Measurements from ENCODE around the gene LGALS9C. TPM values are rescaled to one million over a fixed set of nuclear protein-coding genes. Genes with fewer than 3 reads are reported as not detected.
"Not testable (repeated sequence)": the region's sequence is repeated elsewhere in the genome, so short reads cannot be mapped to it uniquely, and the experiment has no call there.

Gene LGALS9C
- total RNA-seq, 1 experiment from 2014 or later, result 1.9 TPM

GRCh38 chr17:18503221-18503620 is 26.6 kb downstream of the LGALS9C start:
- POLR2A ChIA-PET (ENCODE audit: unreplicated experiment); H3K27me3 ChIP-seq (ENCODE audit: insufficient read depth, low read depth); H3K4me1 ChIP-seq (replicated peaks; ENCODE audit: insufficient read depth); H3K36me3 ChIP-seq (ENCODE audit: low read depth); CTCF ChIA-PET; H3F3A ChIP-seq (ENCODE audit: insufficient read depth, low read depth); H3K4me2 ChIP-seq; H3K27ac ChIP-seq; H3K9me2 ChIP-seq (ENCODE audit: insufficient read depth); H3K4me3 ChIP-seq; H4K20me1 ChIP-seq (ENCODE audit: insufficient read depth); intact Hi-C loops (cut with micrococcal nuclease; ENCODE audit: unreplicated experiment); H3K9me3 ChIP-seq (ENCODE audit: insufficient read depth, low read depth); H2AFZ ChIP-seq; BruUV-seq (replicated peaks); H3K79me2 ChIP-seq (ENCODE audit: low read depth): not testable (repeated sequence)
- DNase-seq, result peak in 1 of 2 experiments; percentile 29

GRCh38 chr17:18507729-18508128 is 31.1 kb downstream of the LGALS9C start:
- H3K4me1 ChIP-seq (replicated peaks; ENCODE audit: insufficient read depth); H3K9me2 ChIP-seq (ENCODE audit: insufficient read depth); H3K9me3 ChIP-seq (ENCODE audit: insufficient read depth, low read depth); BruUV-seq (replicated peaks); H3K27me3 ChIP-seq (ENCODE audit: insufficient read depth, low read depth); H3K4me3 ChIP-seq; DNase-seq; H4K20me1 ChIP-seq (ENCODE audit: insufficient read depth); H3F3A ChIP-seq (ENCODE audit: insufficient read depth, low read depth); H3K36me3 ChIP-seq (ENCODE audit: low read depth); H3K79me2 ChIP-seq (ENCODE audit: low read depth); H3K27ac ChIP-seq; H3K4me2 ChIP-seq; H2AFZ ChIP-seq; CTCF ChIA-PET; POLR2A ChIA-PET (ENCODE audit: unreplicated experiment); intact Hi-C loops (cut with micrococcal nuclease; ENCODE audit: unreplicated experiment): not testable (repeated sequence)

- DNase-seq; H3K27me3 ChIP-seq (ENCODE audit: insufficient read depth, low read depth); H3K27ac ChIP-seq; POLR2A ChIA-PET (ENCODE audit: unreplicated experiment); H3K36me3 ChIP-seq (ENCODE audit: low read depth); H3K4me3 ChIP-seq; H3K9me2 ChIP-seq (ENCODE audit: insufficient read depth); H3K4me1 ChIP-seq (replicated peaks; ENCODE audit: insufficient read depth); intact Hi-C loops (cut with micrococcal nuclease; ENCODE audit: unreplicated experiment); H3F3A ChIP-seq (ENCODE audit: insufficient read depth, low read depth); H3K9me3 ChIP-seq (ENCODE audit: insufficient read depth, low read depth); BruUV-seq (replicated peaks); CTCF ChIA-PET; H4K20me1 ChIP-seq (ENCODE audit: insufficient read depth); H3K79me2 ChIP-seq (ENCODE audit: low read depth); H2AFZ ChIP-seq; H3K4me2 ChIP-seq: not testable (repeated sequence)
Observed at GRCh38 chr17:18508667-18509066, 32.1 kb downstream of the LGALS9C start.

DNA sequence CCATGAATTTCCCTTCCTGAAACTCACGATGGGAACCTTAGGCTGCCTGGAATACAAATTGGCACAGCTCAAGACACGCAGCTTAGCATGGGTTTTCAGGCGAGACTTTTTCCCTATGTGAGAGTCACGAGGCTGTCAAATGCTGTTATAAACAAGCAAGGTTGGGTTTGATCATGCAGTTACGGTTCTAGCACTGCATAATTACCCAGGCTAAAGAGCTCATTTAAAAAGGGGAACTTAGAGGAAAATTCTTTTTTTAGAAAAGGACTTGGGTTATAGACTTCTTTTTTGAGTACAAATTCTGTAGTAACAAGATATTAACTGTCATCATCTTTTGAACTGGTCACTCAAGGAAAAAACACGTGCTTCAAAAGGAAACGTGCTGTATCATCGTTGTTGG is 44.5 kb downstream of the LGALS9C start:
- H3K9me2 ChIP-seq (ENCODE audit: insufficient read depth); H2AFZ ChIP-seq; H3K36me3 ChIP-seq (ENCODE audit: low read depth); H3K4me1 ChIP-seq (replicated peaks; ENCODE audit: insufficient read depth); CTCF ChIA-PET; POLR2A ChIA-PET (ENCODE audit: unreplicated experiment); H3F3A ChIP-seq (ENCODE audit: insufficient read depth, low read depth); DNase-seq; BruUV-seq (replicated peaks); H4K20me1 ChIP-seq (ENCODE audit: insufficient read depth); H3K4me3 ChIP-seq; H3K79me2 ChIP-seq (ENCODE audit: low read depth); H3K27ac ChIP-seq; H3K27me3 ChIP-seq (ENCODE audit: insufficient read depth, low read depth); intact Hi-C loops (cut with micrococcal nuclease; ENCODE audit: unreplicated experiment); H3K9me3 ChIP-seq (ENCODE audit: insufficient read depth, low read depth); H3K4me2 ChIP-seq: not testable (repeated sequence)

DNA sequence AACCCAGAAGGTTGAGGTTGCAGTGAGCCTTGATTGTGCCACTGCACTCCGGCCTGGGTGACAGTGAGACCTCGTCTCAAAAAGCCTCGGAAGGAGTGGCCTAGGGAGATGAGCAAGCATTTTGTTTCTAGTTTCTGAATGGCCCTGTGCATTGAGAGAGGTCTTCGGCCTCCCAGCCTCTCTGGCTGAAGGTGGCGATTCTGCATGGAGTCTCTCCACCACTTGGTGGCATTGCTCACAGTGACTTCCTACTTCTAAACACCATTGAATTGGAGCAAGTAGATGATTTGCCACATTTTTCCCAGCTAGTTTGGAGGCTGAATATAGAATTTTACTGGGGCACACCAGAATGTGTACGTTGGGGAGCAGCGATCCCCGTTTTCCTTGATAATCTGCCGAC is 48.4 kb downstream of the LGALS9C start:
- H3K79me2 ChIP-seq (ENCODE audit: low read depth); H3K4me2 ChIP-seq; intact Hi-C loops (cut with micrococcal nuclease; ENCODE audit: unreplicated experiment); DNase-seq; H4K20me1 ChIP-seq (ENCODE audit: insufficient read depth); H3K27me3 ChIP-seq (ENCODE audit: insufficient read depth, low read depth); H3K4me1 ChIP-seq (replicated peaks; ENCODE audit: insufficient read depth); BruUV-seq (replicated peaks); H3K4me3 ChIP-seq; H3F3A ChIP-seq (ENCODE audit: insufficient read depth, low read depth); POLR2A ChIA-PET (ENCODE audit: unreplicated experiment); H3K9me2 ChIP-seq (ENCODE audit: insufficient read depth); CTCF ChIA-PET; H3K9me3 ChIP-seq (ENCODE audit: insufficient read depth, low read depth); H2AFZ ChIP-seq; H3K27ac ChIP-seq; H3K36me3 ChIP-seq (ENCODE audit: low read depth): not testable (repeated sequence)

DNA sequence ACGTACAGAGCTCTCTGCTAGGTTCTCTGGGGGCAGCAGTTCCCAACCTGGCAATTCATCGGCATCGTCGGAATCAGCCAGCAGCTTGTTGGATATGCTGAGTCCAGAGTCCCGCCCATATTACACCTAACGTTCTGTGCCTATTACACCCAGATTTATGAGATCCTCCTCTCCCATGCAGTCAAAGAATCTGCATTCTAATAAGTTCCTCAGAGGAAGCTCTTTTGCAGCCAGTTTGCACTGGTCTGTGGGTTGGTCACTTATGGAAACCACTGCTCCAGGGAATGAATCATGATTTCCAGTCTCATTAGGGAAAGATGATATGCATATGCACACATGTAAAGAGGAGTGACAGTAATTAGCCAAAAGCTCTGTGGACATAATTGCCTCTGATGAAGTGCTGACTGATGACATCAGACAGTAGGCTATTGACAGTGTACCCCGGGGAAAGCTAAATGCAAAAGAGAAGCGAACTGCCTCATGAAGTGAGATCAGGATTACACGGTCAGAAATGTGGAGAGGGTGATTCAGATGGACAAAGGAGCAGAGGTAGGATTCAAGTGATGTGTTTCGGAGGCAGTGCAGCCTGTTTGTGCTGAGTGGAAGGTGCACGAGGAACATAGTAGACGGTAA is 49.7 kb downstream of the LGALS9C start:
- POLR2A ChIA-PET (ENCODE audit: unreplicated experiment); H3K79me2 ChIP-seq (ENCODE audit: low read depth); H3K4me2 ChIP-seq; H3K4me1 ChIP-seq (replicated peaks; ENCODE audit: insufficient read depth); H3K9me3 ChIP-seq (ENCODE audit: insufficient read depth, low read depth); BruUV-seq (replicated peaks); H3K36me3 ChIP-seq (ENCODE audit: low read depth); H2AFZ ChIP-seq; H3K27ac ChIP-seq; CTCF ChIA-PET; H4K20me1 ChIP-seq (ENCODE audit: insufficient read depth); DNase-seq; H3K27me3 ChIP-seq (ENCODE audit: insufficient read depth, low read depth); H3K4me3 ChIP-seq; intact Hi-C loops (cut with micrococcal nuclease; ENCODE audit: unreplicated experiment); H3F3A ChIP-seq (ENCODE audit: insufficient read depth, low read depth); H3K9me2 ChIP-seq (ENCODE audit: insufficient read depth): not testable (repeated sequence)

- H3K27ac ChIP-seq; H3F3A ChIP-seq (ENCODE audit: insufficient read depth, low read depth); H3K9me3 ChIP-seq (ENCODE audit: insufficient read depth, low read depth); BruUV-seq (replicated peaks); H3K27me3 ChIP-seq (ENCODE audit: insufficient read depth, low read depth); intact Hi-C loops (cut with micrococcal nuclease; ENCODE audit: unreplicated experiment); H3K4me2 ChIP-seq; CTCF ChIA-PET; H3K36me3 ChIP-seq (ENCODE audit: low read depth); H3K9me2 ChIP-seq (ENCODE audit: insufficient read depth); H4K20me1 ChIP-seq (ENCODE audit: insufficient read depth); H2AFZ ChIP-seq; H3K4me3 ChIP-seq; H3K79me2 ChIP-seq (ENCODE audit: low read depth); H3K4me1 ChIP-seq (replicated peaks; ENCODE audit: insufficient read depth); POLR2A ChIA-PET (ENCODE audit: unreplicated experiment); DNase-seq: not testable (repeated sequence)
Observed at GRCh38 chr17:18527354-18527753, 50.8 kb downstream of the LGALS9C start.

- H3K27ac ChIP-seq; BruUV-seq (replicated peaks); H3K9me2 ChIP-seq (ENCODE audit: insufficient read depth); H3K4me2 ChIP-seq; H3K4me1 ChIP-seq (replicated peaks; ENCODE audit: insufficient read depth); H3F3A ChIP-seq (ENCODE audit: insufficient read depth, low read depth); H3K9me3 ChIP-seq (ENCODE audit: insufficient read depth, low read depth); POLR2A ChIA-PET (ENCODE audit: unreplicated experiment); H3K4me3 ChIP-seq; H2AFZ ChIP-seq; H3K79me2 ChIP-seq (ENCODE audit: low read depth); intact Hi-C loops (cut with micrococcal nuclease; ENCODE audit: unreplicated experiment); DNase-seq; H4K20me1 ChIP-seq (ENCODE audit: insufficient read depth); H3K36me3 ChIP-seq (ENCODE audit: low read depth); CTCF ChIA-PET; H3K27me3 ChIP-seq (ENCODE audit: insufficient read depth, low read depth): not testable (repeated sequence)
Observed at GRCh38 chr17:18528435-18528834, 51.8 kb downstream of the LGALS9C start.

Measured in PC-9 (cell line).